MM.1S (cell line): Measurements from ENCODE around the gene FAM81A.

Experiments used
- DNase-seq: peaks from one replicate; pipeline ENCODE4 v3.0.0-alpha.2; 2015
- H2AFZ ChIP-seq: fragments of 300-600 bp; sonication (generic); 2 replicates; pipeline ENCODE4 v1.6.0; 2016; ENCODE audit warnings: antibody characterized with exemption, low read length
- H3F3A ChIP-seq: fragments of 300-600 bp; sonication (generic); 2 replicates; pipeline ENCODE4 v1.6.1; 2016; ENCODE audit warnings: mild to moderate bottlenecking, antibody characterized with exemption, low read length, moderate library complexity, mixed read lengths; ENCODE audit not compliant: insufficient read depth
- H3K27ac ChIP-seq: fragments of 300-600 bp; sonication (generic); 2 replicates; pipeline ENCODE4 v1.5.1; 2016; ENCODE audit warnings: mild to moderate bottlenecking, low read length
- H3K27me3 ChIP-seq: fragments of 300-600 bp; sonication (generic); replicated peaks from 2 replicates; pipeline ENCODE4 v1.6.0; 2016; ENCODE audit warnings: low read length; ENCODE audit not compliant: insufficient read depth
- H3K36me3 ChIP-seq: fragments of 300-600 bp; sonication (generic); replicated peaks from 2 replicates; pipeline ENCODE4 v1.6.1; 2016; ENCODE audit warnings: mild to moderate bottlenecking, low read length, mixed read lengths; ENCODE audit not compliant: insufficient read depth
- H3K4me1 ChIP-seq: fragments of 300-600 bp; sonication (generic); 2 replicates; pipeline ENCODE4 v1.6.1; 2016; ENCODE audit warnings: low read length, mixed read lengths
- H3K4me2 ChIP-seq: fragments of 300-600 bp; sonication (generic); 2 replicates; pipeline ENCODE4 v1.6.0; 2016; ENCODE audit warnings: low read depth, low read length
- H3K4me3 ChIP-seq: fragments of 300-600 bp; sonication (generic); 2 replicates; pipeline ENCODE4 v1.5.1; 2016; ENCODE audit warnings: low read length, mixed read lengths
- H3K79me2 ChIP-seq: fragments of 300-600 bp; sonication (generic); 2 replicates; pipeline ENCODE4 v1.6.1; 2016; ENCODE audit warnings: mixed run types, low read length, mixed read lengths
- H3K9ac ChIP-seq: fragments of 300-600 bp; sonication (generic); 2 replicates; pipeline ENCODE4 v1.6.1; 2016; ENCODE audit warnings: low read length, mixed read lengths
- H3K9me2 ChIP-seq: fragments of 300-600 bp; sonication (generic); replicated peaks from 2 replicates; pipeline ENCODE4 v1.6.1; 2016; ENCODE audit warnings: mild to moderate bottlenecking, low read length, mixed read lengths; ENCODE audit not compliant: insufficient read depth
- H3K9me3 ChIP-seq: fragments of 300-600 bp; sonication (generic); replicated peaks from 2 replicates; pipeline ENCODE4 v1.6.1; 2016; ENCODE audit warnings: mild to moderate bottlenecking, low read length, mixed read lengths; ENCODE audit not compliant: insufficient read depth
- H4K20me1 ChIP-seq: fragments of 300-600 bp; sonication (generic); 2 replicates; pipeline ENCODE4 v1.6.1; 2016; ENCODE audit warnings: mild to moderate bottlenecking, low read length, moderate library complexity, mixed read lengths; ENCODE audit not compliant: insufficient read depth
- EZH2 ChIP-seq: fragments of 300-600 bp; sonication (generic); optimal IDR thresholded peaks from 2 replicates; pipeline ENCODE3; 2017; ENCODE audit warnings: low read depth, mild to moderate bottlenecking, antibody characterized with exemption, low read length, mixed read lengths
- EZH2phosphoT487 ChIP-seq: fragments of 300-600 bp; sonication (generic); IDR thresholded peaks from 2 replicates; pipeline ENCODE4 v1.6.1; 2018; ENCODE audit warnings: antibody characterized with exemption, low read length
- TF ChIP-seq, protein P1 (sequence below): fragments of 300-600 bp; sonication (generic); IDR thresholded peaks from 2 replicates; pipeline ENCODE4 v1.5.1; 2016; ENCODE audit warnings: antibody characterized with exemption, low read length, mixed read lengths

The FAM81A gene

GRCh38 chr15:59416816-59417215 lies 21.2 kb upstream of the FAM81A start:
- no peaks in the 10 kb centered on the region for H3K9me2 ChIP-seq
- H3K4me3 ChIP-seq = no peak overlapping the region
- no peaks in the 10 kb centered on the region for H3K27me3 ChIP-seq
- no peaks in the 10 kb centered on the region for H3F3A ChIP-seq
- no peaks in the 10 kb centered on the region for H4K20me1 ChIP-seq
- no peak for TF ChIP-seq EZH2
- no peak for TF ChIP-seq EZH2phosphoT487
- TF ChIP-seq, protein P1, sequence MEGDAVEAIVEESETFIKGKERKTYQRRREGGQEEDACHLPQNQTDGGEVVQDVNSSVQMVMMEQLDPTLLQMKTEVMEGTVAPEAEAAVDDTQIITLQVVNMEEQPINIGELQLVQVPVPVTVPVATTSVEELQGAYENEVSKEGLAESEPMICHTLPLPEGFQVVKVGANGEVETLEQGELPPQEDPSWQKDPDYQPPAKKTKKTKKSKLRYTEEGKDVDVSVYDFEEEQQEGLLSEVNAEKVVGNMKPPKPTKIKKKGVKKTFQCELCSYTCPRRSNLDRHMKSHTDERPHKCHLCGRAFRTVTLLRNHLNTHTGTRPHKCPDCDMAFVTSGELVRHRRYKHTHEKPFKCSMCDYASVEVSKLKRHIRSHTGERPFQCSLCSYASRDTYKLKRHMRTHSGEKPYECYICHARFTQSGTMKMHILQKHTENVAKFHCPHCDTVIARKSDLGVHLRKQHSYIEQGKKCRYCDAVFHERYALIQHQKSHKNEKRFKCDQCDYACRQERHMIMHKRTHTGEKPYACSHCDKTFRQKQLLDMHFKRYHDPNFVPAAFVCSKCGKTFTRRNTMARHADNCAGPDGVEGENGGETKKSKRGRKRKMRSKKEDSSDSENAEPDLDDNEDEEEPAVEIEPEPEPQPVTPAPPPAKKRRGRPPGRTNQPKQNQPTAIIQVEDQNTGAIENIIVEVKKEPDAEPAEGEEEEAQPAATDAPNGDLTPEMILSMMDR = no peak
- H3K36me3 ChIP-seq = no peaks in the 10 kb centered on the region
- no peak overlapping the region for H3K27ac ChIP-seq
- no peak for DNase-seq
- H3K4me1 ChIP-seq = peaks cover 10% of the 10 kb centered on the region; the same call in 1 of the 2 replicates
- no peak overlapping the region for H3K9ac ChIP-seq
- no peaks in the 10 kb centered on the region for H3K9me3 ChIP-seq
- no peak overlapping the region for H3K4me2 ChIP-seq
- H3K79me2 ChIP-seq = no peaks in the 10 kb centered on the region
- H2AFZ ChIP-seq = no peak overlapping the region

- no peak overlapping the region for H3K27ac ChIP-seq
- H3K9me2 ChIP-seq = no peaks in the 10 kb centered on the region
- TF ChIP-seq, protein P1 = no peak
- TF ChIP-seq EZH2 = no peak
- TF ChIP-seq EZH2phosphoT487 = no peak
- no peaks in the 10 kb centered on the region for H4K20me1 ChIP-seq
- no peaks in the 10 kb centered on the region for H3K36me3 ChIP-seq
- no peak overlapping the region for H3K9ac ChIP-seq
- H3K27me3 ChIP-seq = no peaks in the 10 kb centered on the region
- no peak for DNase-seq
- H3K4me2 ChIP-seq = no peak overlapping the region
- H3K4me1 ChIP-seq = no peaks in the 10 kb centered on the region
- no peak overlapping the region for H2AFZ ChIP-seq
- H3K9me3 ChIP-seq = no peaks in the 10 kb centered on the region
- H3K79me2 ChIP-seq = no peaks in the 10 kb centered on the region
- H3F3A ChIP-seq = no peaks in the 10 kb centered on the region
- no peak overlapping the region for H3K4me3 ChIP-seq
These were observed 18.8 kb upstream of the FAM81A start for GRCh38 chr15:59419170-59419569.

GRCh38 chr15:59420108-59420507 lies 17.9 kb upstream of the FAM81A start:
- no peaks in the 10 kb centered on the region for H3K9me3 ChIP-seq
- no peak overlapping the region for H3K4me2 ChIP-seq

More at GRCh38 chr15:59420108-59420507, 17.9 kb upstream of the FAM81A start:
- H3K27ac ChIP-seq = no peak overlapping the region
- DNase-seq = no peak
- H3K9me2 ChIP-seq = no peaks in the 10 kb centered on the region
- TF ChIP-seq EZH2 (no peak), EZH2phosphoT487 (no peak)
- TF ChIP-seq, protein P1 = no peak
- no peak overlapping the region for H3K9ac ChIP-seq
- H3F3A ChIP-seq = no peaks in the 10 kb centered on the region
- H3K36me3 ChIP-seq = no peaks in the 10 kb centered on the region
- no peak overlapping the region for H3K4me3 ChIP-seq
- no peaks in the 10 kb centered on the region for H3K27me3 ChIP-seq
- no peaks in the 10 kb centered on the region for H3K79me2 ChIP-seq
- no peaks in the 10 kb centered on the region for H3K4me1 ChIP-seq
- H4K20me1 ChIP-seq = no peaks in the 10 kb centered on the region
- no peak overlapping the region for H2AFZ ChIP-seq
